ENCODE measurements around the gene SURF1. TPM values are rescaled to one million over a fixed set of nuclear protein-coding genes. Genes with fewer than 3 reads are reported as not detected.
"Not testable (repeated sequence)": the region's sequence is repeated elsewhere in the genome, so short reads cannot be mapped to it uniquely, and the experiment has no call there.

The SURF1 gene
- total RNA-seq, 4 donors from 2014 or later = 46.0 to 53.4 (median 49.8) TPM

- TF ChIP-seq POLR2A (IDR thresholded peaks at IDR 0.05) (peak; percentile 33 to 38), POLR2AphosphoS5 (IDR thresholded peaks at IDR 0.05) (peak; percentile 78), EP300 (IDR thresholded peaks at IDR 0.05) (no peak), CTCF (IDR thresholded peaks at IDR 0.05) (no peak)
- Histone ChIP-seq H3K4me3 (peak within 1 kb of the TSS; percentile 59 to 66), H3K9me3 (no peaks in the 10 kb centered on the region), H3K4me1 (peaks cover 4 to 37% (median 20%) of the 10 kb centered on the region in 3 donors), H3K27me3 (no peaks in the 10 kb centered on the region), H3K36me3 (peaks cover 0 to 65% of the 10 kb centered on the region in 2 donors), H3K27ac (peak within 1 kb of the TSS in 3 of 4 donors; percentile 78 to 80 (median 79))
- peak; percentile 94 for ATAC-seq
- 7% methylated on average over 13 of the region's 70 CpGs; no CpG with 5 or more reads in 1 of the 2 donors for WGBS, 2 donors (ENCODE audit: low coverage in 1 of 2)
Observed at GRCh38 chr9:133335924-133336811, 20.1 kb downstream of the SURF1 start, which contains the start of gene SURF6. SURF6 (minus strand) TSS chr9:133336188; CDS start chr9:133336132, 56 bp downstream.

GRCh38 chr9:133334888-133335287 is 21.4 kb downstream of the SURF1 start:
- H3K36me3 ChIP-seq = peaks cover 0 to 65% of the 10 kb centered on the region in 2 donors

GRCh38 chr9:133334161-133334560 is 22.1 kb downstream of the SURF1 start:
- ATAC-seq = no peak
- H3K27me3 ChIP-seq = no peaks in the 10 kb centered on the region
- WGBS, 2 donors (ENCODE audit: low coverage in 1 of 2) = 90 to 92% methylated on average over 2 of the region's 6 CpGs
- H3K4me1 ChIP-seq = peaks cover 4 to 37% (median 20%) of the 10 kb centered on the region in 3 donors
- no peaks in the 10 kb centered on the region for H3K9me3 ChIP-seq
- H3K36me3 ChIP-seq = peaks cover 0 to 58% of the 10 kb centered on the region in 2 donors
- TF ChIP-seq EP300 (IDR thresholded peaks at IDR 0.05) (no peak), POLR2A (IDR thresholded peaks at IDR 0.05) (no peak), POLR2AphosphoS5 (IDR thresholded peaks at IDR 0.05) (no peak), CTCF (IDR thresholded peaks at IDR 0.05) (no peak)
- H3K27ac ChIP-seq = no peak overlapping the region
- no peak overlapping the region for H3K4me3 ChIP-seq

More at GRCh38 chr9:133334888-133335287, 21.4 kb downstream of the SURF1 start:
- Histone ChIP-seq H3K4me1 (peaks cover 4 to 37% (median 20%) of the 10 kb centered on the region in 3 donors), H3K4me3 (peak overlapping the region in 1 of 2 donors; percentile 66)
- not testable (repeated sequence) for H3K27me3 ChIP-seq, H3K27ac ChIP-seq, H3K9me3 ChIP-seq, ATAC-seq
- 76 to 90% methylated on average over 2 to 11 of the region's 11 CpGs for WGBS, 2 donors (ENCODE audit: low coverage in 1 of 2)

- Histone ChIP-seq H3K27me3 (no peaks in the 10 kb centered on the region), H3K27ac (no peak overlapping the region), H3K9me3 (no peaks in the 10 kb centered on the region), H3K4me3 (no peak overlapping the region), H3K4me1 (peaks cover 4 to 37% (median 20%) of the 10 kb centered on the region in 3 donors), H3K36me3 (peaks cover 0 to 52% of the 10 kb centered on the region in 2 donors)
- no peak for ATAC-seq
- WGBS, 2 donors (ENCODE audit: low coverage in 1 of 2) = 100% methylated on average over 1 of the region's 10 CpGs; no CpG with 5 or more reads in 1 of the 2 donors
- no peak for TF ChIP-seq CTCF (IDR thresholded peaks at IDR 0.05)
- no peak for TF ChIP-seq POLR2A (IDR thresholded peaks at IDR 0.05)
- no peak for TF ChIP-seq EP300 (IDR thresholded peaks at IDR 0.05)
- TF ChIP-seq POLR2AphosphoS5 (IDR thresholded peaks at IDR 0.05) = no peak
Observed at GRCh38 chr9:133333566-133333965, 22.7 kb downstream of the SURF1 start.

- no peak overlapping the region for H3K4me3 ChIP-seq
- no peak for ATAC-seq
- TF ChIP-seq POLR2A (IDR thresholded peaks at IDR 0.05) (no peak), CTCF (IDR thresholded peaks at IDR 0.05) (no peak), EP300 (IDR thresholded peaks at IDR 0.05) (no peak), POLR2AphosphoS5 (IDR thresholded peaks at IDR 0.05) (no peak)
- 80 to 93% methylated on average over 1 to 3 of the region's 11 CpGs for WGBS, 2 donors (ENCODE audit: low coverage in 1 of 2)
- no peaks in the 10 kb centered on the region for H3K9me3 ChIP-seq
- peaks cover 0 to 48% of the 10 kb centered on the region in 2 donors for H3K36me3 ChIP-seq
- H3K27me3 ChIP-seq = no peaks in the 10 kb centered on the region
- no peak overlapping the region for H3K27ac ChIP-seq
- H3K4me1 ChIP-seq = peaks cover 4 to 37% (median 20%) of the 10 kb centered on the region in 3 donors
Observed at GRCh38 chr9:133333011-133333410, 23.3 kb downstream of the SURF1 start.

Measured in gastroesophageal sphincter (tissue), 4 donors.